ENCODE results near the gene SYNCRIP. TPM values are rescaled to one million over a fixed set of nuclear protein-coding genes. Genes with fewer than 3 reads are reported as not detected.
A peak's percentile ranks its signal among the peaks of the same experiment; 100 is the strongest.
"Not testable (repeated sequence)": the region's sequence is repeated elsewhere in the genome, so short reads cannot be mapped to it uniquely, and the experiment has no call there.

The SYNCRIP gene
- total and polyA plus RNA-seq, 2 donors = 55.5 to 111 TPM

- Histone ChIP-seq H3K4me3 (ENCODE audit: low read depth, low read length) (peak overlapping the region; percentile 62), H3K27ac (ENCODE audit: low read depth) (peak overlapping the region; percentile 97), H3K4me1 (ENCODE audit: insufficient read depth) (no peaks in the 10 kb centered on the region), H3K36me3 (ENCODE audit: insufficient read depth) (no peaks in the 10 kb centered on the region)
- under 1% methylated on average over 35 of the region's 35 CpGs for WGBS
- DNase-seq (ENCODE audit: extremely low spot score) = no peak
Measured at GRCh38 chr6:85594197-85594930, 48.3 kb downstream of the SYNCRIP start.

- Histone ChIP-seq H3K27ac (ENCODE audit: low read depth) (peak within 1 kb of the TSS; percentile 97), H3K36me3 (ENCODE audit: insufficient read depth) (no peaks in the 10 kb centered on the region), H3K4me1 (ENCODE audit: insufficient read depth) (no peaks in the 10 kb centered on the region), H3K4me3 (ENCODE audit: low read depth, low read length) (peak within 1 kb of the TSS; percentile 62)
- WGBS = under 1% methylated on average over 82 of the region's 82 CpGs
- peak; percentile 86 for DNase-seq (ENCODE audit: extremely low spot score)
Measured at GRCh38 chr6:85593438-85594196, 49.1 kb downstream of the SYNCRIP start, which contains the start of gene SNX14. TSS of gene SNX14 (minus strand) at chr6:85593858. CDS start at chr6:85593718, 140 bp downstream.

- no peaks in the 10 kb centered on the region for H3K36me3 ChIP-seq (ENCODE audit: insufficient read depth)
- WGBS = 100% methylated on average over 1 of the region's 1 CpG
- H3K4me3 ChIP-seq (ENCODE audit: low read depth, low read length) = no peak overlapping the region
- H3K27ac ChIP-seq (ENCODE audit: low read depth) = no peak overlapping the region
- no peaks in the 10 kb centered on the region for H3K4me1 ChIP-seq (ENCODE audit: insufficient read depth)
- no peak for DNase-seq (ENCODE audit: extremely low spot score)
Measured at GRCh38 chr6:85592033-85592432, 50.7 kb downstream of the SYNCRIP start.

GRCh38 chr6:85591207-85591606, 51.5 kb downstream of the SYNCRIP start:
- WGBS = 96% methylated on average over 1 of the region's 1 CpG

GRCh38 chr6:85585741-85586140, 56.9 kb downstream of the SYNCRIP start:
- H3K4me1 ChIP-seq (ENCODE audit: insufficient read depth) = no peaks in the 10 kb centered on the region
- no peaks in the 10 kb centered on the region for H3K36me3 ChIP-seq (ENCODE audit: insufficient read depth)
- 98% methylated on average over 3 of the region's 3 CpGs for WGBS
- DNase-seq (ENCODE audit: extremely low spot score) = no peak
- H3K27ac ChIP-seq (ENCODE audit: low read depth) = no peak overlapping the region
- no peak overlapping the region for H3K4me3 ChIP-seq (ENCODE audit: low read depth, low read length)

More at GRCh38 chr6:85591207-85591606, 51.5 kb downstream of the SYNCRIP start:
- no peak for DNase-seq (ENCODE audit: extremely low spot score)
- Histone ChIP-seq H3K36me3 (ENCODE audit: insufficient read depth) (no peaks in the 10 kb centered on the region), H3K4me3 (ENCODE audit: low read depth, low read length) (no peak overlapping the region), H3K27ac (ENCODE audit: low read depth) (no peak overlapping the region), H3K4me1 (ENCODE audit: insufficient read depth) (no peaks in the 10 kb centered on the region)

- not testable (repeated sequence) for H3K4me1 ChIP-seq (ENCODE audit: insufficient read depth); H3K36me3 ChIP-seq (ENCODE audit: insufficient read depth); DNase-seq (ENCODE audit: extremely low spot score); H3K27ac ChIP-seq (ENCODE audit: low read depth); H3K4me3 ChIP-seq (ENCODE audit: low read depth, low read length)
- WGBS = 98% methylated on average over 4 of the region's 4 CpGs
Measured at GRCh38 chr6:85582832-85583231, 59.9 kb downstream of the SYNCRIP start.

- H3K4me3 ChIP-seq (ENCODE audit: low read depth, low read length) = no peak overlapping the region
- H3K27ac ChIP-seq (ENCODE audit: low read depth) = no peak overlapping the region
- H3K36me3 ChIP-seq (ENCODE audit: insufficient read depth) = no peaks in the 10 kb centered on the region
- H3K4me1 ChIP-seq (ENCODE audit: insufficient read depth) = no peaks in the 10 kb centered on the region
- no peak for DNase-seq (ENCODE audit: extremely low spot score)
Measured at GRCh38 chr6:85581572-85581971, 61.1 kb downstream of the SYNCRIP start.

- Histone ChIP-seq H3K27ac (ENCODE audit: low read depth) (no peak overlapping the region), H3K4me1 (ENCODE audit: insufficient read depth) (no peaks in the 10 kb centered on the region), H3K36me3 (ENCODE audit: insufficient read depth) (no peaks in the 10 kb centered on the region), H3K4me3 (ENCODE audit: low read depth, low read length) (no peak overlapping the region)
- no peak for DNase-seq (ENCODE audit: extremely low spot score)
- 98% methylated on average over 1 of the region's 1 CpG for WGBS
Measured at GRCh38 chr6:85580878-85581267, 61.8 kb downstream of the SYNCRIP start.

GRCh38 chr6:85580118-85580877, 62.4 kb downstream of the SYNCRIP start:
- no peaks in the 10 kb centered on the region for H3K4me1 ChIP-seq (ENCODE audit: insufficient read depth)
- no peak overlapping the region for H3K4me3 ChIP-seq (ENCODE audit: low read depth, low read length)
- DNase-seq (ENCODE audit: extremely low spot score) = no peak
- 88% methylated on average over 5 of the region's 5 CpGs for WGBS
- no peaks in the 10 kb centered on the region for H3K36me3 ChIP-seq (ENCODE audit: insufficient read depth)
- H3K27ac ChIP-seq (ENCODE audit: low read depth) = no peak overlapping the region

- no peak for DNase-seq (ENCODE audit: extremely low spot score)
- Histone ChIP-seq H3K4me3 (ENCODE audit: low read depth, low read length) (no peak overlapping the region), H3K4me1 (ENCODE audit: insufficient read depth) (no peaks in the 10 kb centered on the region), H3K27ac (ENCODE audit: low read depth) (no peak overlapping the region), H3K36me3 (ENCODE audit: insufficient read depth) (no peaks in the 10 kb centered on the region)
- 78% methylated on average over 4 of the region's 4 CpGs for WGBS
Measured at GRCh38 chr6:85579581-85579980, 63.1 kb downstream of the SYNCRIP start.

GRCh38 chr6:85576476-85576875, 66.2 kb downstream of the SYNCRIP start:
- Histone ChIP-seq H3K4me1 (ENCODE audit: insufficient read depth) (no peaks in the 10 kb centered on the region), H3K27ac (ENCODE audit: low read depth) (no peak overlapping the region), H3K4me3 (ENCODE audit: low read depth, low read length) (no peak overlapping the region), H3K36me3 (ENCODE audit: insufficient read depth) (no peaks in the 10 kb centered on the region)
- DNase-seq (ENCODE audit: extremely low spot score) = no peak
- WGBS = 65% methylated on average over 2 of the region's 2 CpGs

GRCh38 chr6:85574932-85575598, 67.6 kb downstream of the SYNCRIP start:
- Histone ChIP-seq H3K4me3 (ENCODE audit: low read depth, low read length) (no peak overlapping the region), H3K4me1 (ENCODE audit: insufficient read depth) (no peaks in the 10 kb centered on the region), H3K27ac (ENCODE audit: low read depth) (no peak overlapping the region), H3K36me3 (ENCODE audit: insufficient read depth) (no peaks in the 10 kb centered on the region)
- DNase-seq (ENCODE audit: extremely low spot score) = no peak

- no peak overlapping the region for H3K27ac ChIP-seq (ENCODE audit: low read depth)
- H3K36me3 ChIP-seq (ENCODE audit: insufficient read depth) = peaks cover 3% of the 10 kb centered on the region
Measured at GRCh38 chr6:85569323-85569722, 73.4 kb downstream of the SYNCRIP start.

More at GRCh38 chr6:85569323-85569722, 73.4 kb downstream of the SYNCRIP start:
- no peak for DNase-seq (ENCODE audit: extremely low spot score)
- no peak overlapping the region for H3K4me3 ChIP-seq (ENCODE audit: low read depth, low read length)
- H3K4me1 ChIP-seq (ENCODE audit: insufficient read depth) = no peaks in the 10 kb centered on the region
